ENCODE measurements around the gene MYH13. TPM values are rescaled to one million over a fixed set of nuclear protein-coding genes. Genes with fewer than 3 reads are reported as not detected.

MYH13 gene
- total RNA-seq, 1 experiment from 2014 or later: not detected

GRCh38 chr17:10420811-10421210 lies 48.0 kb upstream of the MYH13 start:
- POLR2A ChIA-PET (ENCODE audit: low non-redundant PET): no interaction called here
- intact Hi-C loops (cut with micrococcal nuclease; ENCODE audit: unreplicated experiment): no loop called here
- Histone ChIP-seq H3K9me3 (ENCODE audit: low read depth, low read length, poor library complexity, severe bottlenecking) (no peaks in the 10 kb centered on the region), H3K27ac (ENCODE audit: low read depth, low read length, poor library complexity, severe bottlenecking) (no peak overlapping the region), H3K36me3 (ENCODE audit: insufficient read depth, low read length, poor library complexity, severe bottlenecking) (no peaks in the 10 kb centered on the region), H3K27me3 (replicated peaks; ENCODE audit: insufficient read depth, low read depth, low read length, poor library complexity) (no peaks in the 10 kb centered on the region), H3K4me3 (ENCODE audit: low read depth, low read length, poor library complexity, severe bottlenecking) (no peak overlapping the region), H3K4me1 (ENCODE audit: insufficient read depth, low read length, poor library complexity, severe bottlenecking) (no peaks in the 10 kb centered on the region)
- TF ChIP-seq, protein P1, sequence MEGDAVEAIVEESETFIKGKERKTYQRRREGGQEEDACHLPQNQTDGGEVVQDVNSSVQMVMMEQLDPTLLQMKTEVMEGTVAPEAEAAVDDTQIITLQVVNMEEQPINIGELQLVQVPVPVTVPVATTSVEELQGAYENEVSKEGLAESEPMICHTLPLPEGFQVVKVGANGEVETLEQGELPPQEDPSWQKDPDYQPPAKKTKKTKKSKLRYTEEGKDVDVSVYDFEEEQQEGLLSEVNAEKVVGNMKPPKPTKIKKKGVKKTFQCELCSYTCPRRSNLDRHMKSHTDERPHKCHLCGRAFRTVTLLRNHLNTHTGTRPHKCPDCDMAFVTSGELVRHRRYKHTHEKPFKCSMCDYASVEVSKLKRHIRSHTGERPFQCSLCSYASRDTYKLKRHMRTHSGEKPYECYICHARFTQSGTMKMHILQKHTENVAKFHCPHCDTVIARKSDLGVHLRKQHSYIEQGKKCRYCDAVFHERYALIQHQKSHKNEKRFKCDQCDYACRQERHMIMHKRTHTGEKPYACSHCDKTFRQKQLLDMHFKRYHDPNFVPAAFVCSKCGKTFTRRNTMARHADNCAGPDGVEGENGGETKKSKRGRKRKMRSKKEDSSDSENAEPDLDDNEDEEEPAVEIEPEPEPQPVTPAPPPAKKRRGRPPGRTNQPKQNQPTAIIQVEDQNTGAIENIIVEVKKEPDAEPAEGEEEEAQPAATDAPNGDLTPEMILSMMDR (conservative IDR thresholded peaks at IDR 0.05; ENCODE audit: low read depth, low read length): no peak
- no peak for TF ChIP-seq EZH2 (IDR thresholded peaks at IDR 0.05; ENCODE audit: borderline replicate concordance, low read depth, low read length, poor library complexity, severe bottlenecking)
- no TSS peak for BruUV-seq (replicated peaks)
- DNase-seq (ENCODE audit: low spot score): no peak
- CTCF ChIA-PET: no interaction called here

GRCh38 chr17:10417431-10417830 lies 44.6 kb upstream of the MYH13 start:
- Histone ChIP-seq H3K27ac (ENCODE audit: low read depth, low read length, poor library complexity, severe bottlenecking) (no peak overlapping the region), H3K4me3 (ENCODE audit: low read depth, low read length, poor library complexity, severe bottlenecking) (no peak overlapping the region), H3K36me3 (ENCODE audit: insufficient read depth, low read length, poor library complexity, severe bottlenecking) (no peaks in the 10 kb centered on the region), H3K9me3 (ENCODE audit: low read depth, low read length, poor library complexity, severe bottlenecking) (no peaks in the 10 kb centered on the region), H3K27me3 (replicated peaks; ENCODE audit: insufficient read depth, low read depth, low read length, poor library complexity) (no peaks in the 10 kb centered on the region), H3K4me1 (ENCODE audit: insufficient read depth, low read length, poor library complexity, severe bottlenecking) (no peaks in the 10 kb centered on the region)
- no peak for DNase-seq (ENCODE audit: low spot score)
- ChIA-PET CTCF (no interaction called here), POLR2A (ENCODE audit: low non-redundant PET) (no interaction called here)
- BruUV-seq (replicated peaks): no TSS peak
- TF ChIP-seq EZH2 (IDR thresholded peaks at IDR 0.05; ENCODE audit: borderline replicate concordance, low read depth, low read length, poor library complexity, severe bottlenecking): no peak
- TF ChIP-seq, protein P1 (conservative IDR thresholded peaks at IDR 0.05; ENCODE audit: low read depth, low read length): no peak
- intact Hi-C loops (cut with micrococcal nuclease; ENCODE audit: unreplicated experiment): no loop called here

- TF ChIP-seq, protein P1 (conservative IDR thresholded peaks at IDR 0.05; ENCODE audit: low read depth, low read length): no peak
- TF ChIP-seq EZH2 (IDR thresholded peaks at IDR 0.05; ENCODE audit: borderline replicate concordance, low read depth, low read length, poor library complexity, severe bottlenecking): no peak
- no peaks in the 10 kb centered on the region for H3K27me3 ChIP-seq (replicated peaks; ENCODE audit: insufficient read depth, low read depth, low read length, poor library complexity)
- POLR2A ChIA-PET (ENCODE audit: low non-redundant PET): no interaction called here
- no peaks in the 10 kb centered on the region for H3K4me1 ChIP-seq (ENCODE audit: insufficient read depth, low read length, poor library complexity, severe bottlenecking)
- no peak for DNase-seq (ENCODE audit: low spot score)
- no peak overlapping the region for H3K27ac ChIP-seq (ENCODE audit: low read depth, low read length, poor library complexity, severe bottlenecking)
- no TSS peak for BruUV-seq (replicated peaks)
- intact Hi-C loops (cut with micrococcal nuclease; ENCODE audit: unreplicated experiment): no loop called here
- H3K4me3 ChIP-seq (ENCODE audit: low read depth, low read length, poor library complexity, severe bottlenecking): no peak overlapping the region
- no peaks in the 10 kb centered on the region for H3K9me3 ChIP-seq (ENCODE audit: low read depth, low read length, poor library complexity, severe bottlenecking)
- CTCF ChIA-PET: no interaction called here
- H3K36me3 ChIP-seq (ENCODE audit: insufficient read depth, low read length, poor library complexity, severe bottlenecking): no peaks in the 10 kb centered on the region
Observed at GRCh38 chr17:10415161-10415560, 42.4 kb upstream of the MYH13 start.

Measured in A673 (cell line).